D721Med (cell line): ENCODE data around the gene PODNL1.

ENCODE experiments used
- DNase-seq: peaks from one replicate; pipeline ENCODE4 v3.0.0; 2011; ENCODE audit warnings: low spot score; ENCODE audit not compliant: insufficient read length
- FAIRE-seq: peaks from 2 replicates; lab custom pipeline; 2011; peaks lifted over from hg19 to GRCh38; lab: Jason Lieb, UNC
- TF ChIP-seq, protein P1 (sequence below): IDR thresholded peaks from 2 replicates; pipeline ENCODE4 v1.5.1; 2012; ENCODE audit warnings: mild to moderate bottlenecking, control low read depth; ENCODE audit not compliant: insufficient read depth; ENCODE audit errors: missing control alignments

PODNL1 gene

DNA sequence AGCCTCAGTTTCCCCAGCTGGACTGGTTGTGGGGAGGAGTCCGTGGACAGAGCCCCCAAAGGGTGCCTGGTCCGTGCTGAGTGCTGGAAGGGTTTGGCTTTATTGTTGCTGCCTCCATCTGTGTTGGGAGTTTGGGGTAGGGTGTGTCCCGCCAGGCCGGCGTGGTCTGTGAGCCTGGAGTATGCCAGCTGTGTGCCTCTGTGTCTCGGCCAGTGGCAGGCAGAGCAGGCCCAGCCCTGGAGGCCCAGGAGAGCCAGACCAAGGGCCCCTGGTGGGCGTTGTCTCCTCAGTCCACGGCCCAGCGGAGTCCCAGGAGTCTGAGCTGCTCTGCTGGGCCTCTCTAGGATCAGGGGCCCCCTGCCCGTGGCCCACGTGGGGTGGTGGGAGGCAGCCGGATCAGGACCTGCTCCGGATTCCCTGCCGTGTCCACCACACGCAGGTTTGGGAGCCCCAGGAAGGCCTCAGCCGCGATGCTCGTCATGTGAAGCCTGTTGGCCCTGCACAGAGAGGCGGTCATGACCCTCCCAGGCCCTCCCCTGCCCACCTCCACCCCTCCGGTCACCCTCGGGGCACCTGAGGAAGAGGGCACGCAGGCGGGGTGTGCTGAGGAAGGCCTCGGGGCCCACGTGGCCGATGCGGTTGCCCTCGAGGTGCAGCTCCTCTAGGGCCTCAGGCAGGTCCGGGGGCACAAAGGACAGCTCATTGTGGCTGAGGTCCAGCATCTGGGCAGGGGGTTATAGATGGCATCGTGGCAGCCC lies 6.6 kb downstream of the PODNL1 start:
- FAIRE-seq (no peak), DNase-seq (no peak)
- TF ChIP-seq, protein P1, sequence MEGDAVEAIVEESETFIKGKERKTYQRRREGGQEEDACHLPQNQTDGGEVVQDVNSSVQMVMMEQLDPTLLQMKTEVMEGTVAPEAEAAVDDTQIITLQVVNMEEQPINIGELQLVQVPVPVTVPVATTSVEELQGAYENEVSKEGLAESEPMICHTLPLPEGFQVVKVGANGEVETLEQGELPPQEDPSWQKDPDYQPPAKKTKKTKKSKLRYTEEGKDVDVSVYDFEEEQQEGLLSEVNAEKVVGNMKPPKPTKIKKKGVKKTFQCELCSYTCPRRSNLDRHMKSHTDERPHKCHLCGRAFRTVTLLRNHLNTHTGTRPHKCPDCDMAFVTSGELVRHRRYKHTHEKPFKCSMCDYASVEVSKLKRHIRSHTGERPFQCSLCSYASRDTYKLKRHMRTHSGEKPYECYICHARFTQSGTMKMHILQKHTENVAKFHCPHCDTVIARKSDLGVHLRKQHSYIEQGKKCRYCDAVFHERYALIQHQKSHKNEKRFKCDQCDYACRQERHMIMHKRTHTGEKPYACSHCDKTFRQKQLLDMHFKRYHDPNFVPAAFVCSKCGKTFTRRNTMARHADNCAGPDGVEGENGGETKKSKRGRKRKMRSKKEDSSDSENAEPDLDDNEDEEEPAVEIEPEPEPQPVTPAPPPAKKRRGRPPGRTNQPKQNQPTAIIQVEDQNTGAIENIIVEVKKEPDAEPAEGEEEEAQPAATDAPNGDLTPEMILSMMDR: no peak

DNA sequence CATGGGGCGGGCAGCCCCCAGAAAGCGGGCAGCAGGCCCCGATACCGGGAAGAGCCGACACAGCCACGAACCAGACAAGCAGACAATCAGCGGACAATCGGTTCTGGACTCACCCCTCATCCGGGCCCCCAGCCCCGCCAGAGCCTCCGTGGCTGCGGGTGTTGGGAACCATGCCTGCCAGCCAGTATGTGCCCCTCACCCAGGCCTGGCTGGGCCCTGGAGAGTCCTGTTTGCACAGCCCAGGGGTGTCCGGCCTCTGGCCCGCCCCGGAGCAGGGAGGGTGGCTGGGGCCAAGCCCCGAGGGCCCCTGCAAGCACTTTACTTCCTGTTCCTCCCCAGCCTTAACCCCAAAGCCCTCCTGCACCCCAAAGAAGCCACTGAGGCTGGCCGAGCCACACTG lies 7.8 kb downstream of the PODNL1 start:
- TF ChIP-seq, protein P1: no peak
- FAIRE-seq (no peak), DNase-seq (no peak)

DNA sequence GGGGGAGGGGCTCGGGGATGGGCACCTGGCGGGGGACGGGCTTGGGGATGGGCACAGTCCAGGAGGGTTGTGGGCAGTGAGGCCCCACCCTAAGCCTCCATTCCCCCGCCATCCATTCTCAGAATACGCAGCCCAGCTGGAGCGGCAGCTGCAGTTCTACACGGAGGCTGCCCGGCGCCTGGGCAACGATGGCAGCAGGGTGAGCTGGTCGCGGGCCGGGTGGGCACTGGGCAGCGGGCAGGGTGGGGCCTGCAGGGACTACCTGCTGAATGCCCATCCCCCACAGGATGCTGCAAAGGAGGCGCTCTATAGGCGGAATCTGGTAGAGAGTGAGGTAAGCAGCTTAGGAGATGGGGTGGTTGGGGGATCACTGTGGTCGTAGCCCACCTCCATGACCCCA lies 8.3 kb downstream of the PODNL1 start:
- no peak for DNase-seq
- FAIRE-seq: no peak
- TF ChIP-seq, protein P1: no peak

DNA sequence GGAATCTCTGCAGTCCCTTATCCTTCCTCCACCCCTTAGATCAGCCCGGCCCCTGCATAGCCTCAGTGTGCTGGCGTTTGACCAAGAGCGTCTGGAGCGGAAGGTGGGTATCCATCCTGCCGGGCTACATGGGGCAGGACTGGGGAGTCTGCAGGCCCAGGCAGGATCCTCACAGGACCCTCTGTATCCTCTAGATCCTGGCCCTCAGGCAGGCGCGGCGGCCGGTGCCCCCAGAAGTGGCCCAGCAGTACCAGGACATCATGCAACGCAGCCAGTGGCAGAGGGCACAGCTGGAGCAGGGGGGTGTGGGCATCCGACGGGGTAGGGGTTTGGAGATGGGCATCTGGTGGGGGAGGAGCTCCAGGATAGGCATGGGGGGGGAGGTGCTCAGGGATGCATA lies 8.9 kb downstream of the PODNL1 start:
- TF ChIP-seq, protein P1: no peak
- DNase-seq: no peak
- no peak for FAIRE-seq

DNA sequence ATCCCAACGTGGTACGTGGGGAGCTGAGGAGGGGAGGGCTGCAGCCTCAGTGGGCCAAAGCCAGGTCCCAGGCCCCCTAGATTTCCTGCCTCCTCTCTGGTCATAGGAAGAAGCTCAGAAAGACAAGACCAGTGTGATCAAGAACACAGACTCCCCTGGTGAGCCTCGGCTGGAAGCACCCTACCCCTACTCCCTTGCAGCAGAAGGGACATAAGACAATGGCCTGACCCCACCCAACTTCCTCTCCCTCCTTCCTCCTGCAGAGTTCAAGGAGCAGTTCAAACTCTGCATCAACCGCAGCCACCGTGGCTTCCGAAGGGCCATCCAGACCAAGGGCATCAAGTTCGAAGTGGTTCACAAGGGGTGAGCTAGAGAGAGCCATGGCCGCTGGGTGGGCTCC lies 11.5 kb downstream of the PODNL1 start:
- DNase-seq: no peak
- TF ChIP-seq, protein P1: no peak
- FAIRE-seq: no peak

DNA sequence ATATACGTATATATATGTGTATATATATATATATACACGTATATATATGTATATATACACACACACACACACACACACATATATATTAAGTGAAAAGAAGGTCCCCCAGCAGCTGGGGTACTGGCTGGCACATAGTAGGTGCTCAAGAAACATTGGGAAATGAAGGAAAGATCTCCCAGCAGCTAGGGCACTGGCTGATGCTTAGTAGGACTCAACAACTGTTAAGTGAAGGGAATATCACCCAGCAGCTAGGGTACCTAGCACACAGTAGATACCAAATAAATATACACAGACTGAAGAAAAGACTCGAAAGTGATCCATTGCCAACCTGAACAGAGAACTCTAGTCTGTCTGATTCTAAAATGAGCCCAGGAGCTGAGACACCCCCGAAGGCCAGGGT lies 12.2 kb downstream of the PODNL1 start:
- DNase-seq (no peak), FAIRE-seq (no peak)
- TF ChIP-seq, protein P1: no peak
